Measurements from ENCODE around the gene BRIP1.

- TF ChIP-seq CTCF (IDR thresholded peaks at IDR 0.05 in 8 of 11, conservative IDR thresholded peaks at IDR 0.05 in 3 of 11) (no peak), POLR2A (IDR thresholded peaks at IDR 0.05) (no peak)
Observed at GRCh38 chr17:61656721-61657217, 206.6 kb downstream of the BRIP1 start.
